ENCODE data around the gene CD59. TPM values are rescaled to one million over a fixed set of nuclear protein-coding genes. Genes with fewer than 3 reads are reported as not detected.
A peak's percentile ranks its signal among the peaks of the same experiment; 100 is the strongest.

Gene CD59
- total RNA-seq, 1 experiment from 2014 or later = 170 TPM

- H3K4me2 ChIP-seq (ENCODE audit: low read length) = peak overlapping the region; percentile 77
- peak overlapping the region; percentile 100 for H3K27ac ChIP-seq (ENCODE audit: low read length)
- H3K36me3 ChIP-seq (ENCODE audit: low read depth, low read length) = no peaks in the 10 kb centered on the region
- peaks cover 22% of the 10 kb centered on the region for H3F3A ChIP-seq (ENCODE audit: low read length, unreplicated experiment)
- H3K4me3 ChIP-seq (ENCODE audit: low read length) = peak overlapping the region; percentile 39
- H3K9ac ChIP-seq (ENCODE audit: low read length) = peak overlapping the region; percentile 99
- DNase-seq (no peak), ATAC-seq (no peak)
- no peaks in the 10 kb centered on the region for H3K79me2 ChIP-seq (ENCODE audit: low read length)
- ChIA-PET POLR2A (ENCODE audit: unreplicated experiment) (interaction anchor here (2.4 to 3.5 kb wide), 2 partner anchors 12 to 47 kb away, joined by 15 to 45 read pairs; partner anchors contain the start of genes C11orf91 and CD59), CTCF (interaction anchor here (0.6 to 5.3 kb wide), 5 partner anchors 13 to 53 kb away, joined by 3 to 44 read pairs (median 6); no protein-coding TSS in a partner anchor)
- H4K20me1 ChIP-seq (ENCODE audit: low read length) = no peaks in the 10 kb centered on the region
- no peaks in the 10 kb centered on the region for H3K27me3 ChIP-seq (ENCODE audit: low read length)
- no peaks in the 10 kb centered on the region for H3K9me3 ChIP-seq (ENCODE audit: low read length)
- intact Hi-C loops (cut with micrococcal nuclease) = loop anchor here (5.0 kb wide), 2 partner anchors 237 to 432 kb away; partner anchors contain the start of gene HIPK3
- H2AFZ ChIP-seq (ENCODE audit: low read length) = no peak overlapping the region
- H3K4me1 ChIP-seq (ENCODE audit: insufficient read depth, low read length) = peaks cover 60% of the 10 kb centered on the region
- TF ChIP-seq CTCF (conservative IDR thresholded peaks at IDR 0.05; ENCODE audit: low read depth, low read length) = no peak
- no peak for TF ChIP-seq EZH2phosphoT487 (IDR thresholded peaks at IDR 0.05; ENCODE audit: borderline replicate concordance, low read length)
- no peak for TF ChIP-seq EZH2 (IDR thresholded peaks at IDR 0.05; ENCODE audit: low read length, unreplicated experiment)
- H3K9me2 ChIP-seq (replicated peaks; ENCODE audit: low read length) = no peaks in the 10 kb centered on the region
- TSS peak; percentile 41 for BruUV-seq (replicated peaks)
These were observed 46.7 kb downstream of the CD59 start for GRCh38 chr11:33689501-33689900.

- peak overlapping the region; percentile 100 for H3K27ac ChIP-seq (ENCODE audit: low read length)
- no peaks in the 10 kb centered on the region for H3K9me2 ChIP-seq (replicated peaks; ENCODE audit: low read length)
- peaks cover 22% of the 10 kb centered on the region for H3F3A ChIP-seq (ENCODE audit: low read length, unreplicated experiment)
- ChIA-PET POLR2A (ENCODE audit: unreplicated experiment) (interaction anchor here (0.5 to 3.5 kb wide), 5 partner anchors 12 to 47 kb away, joined by 3 to 45 read pairs (median 6); partner anchors contain the start of genes C11orf91 and CD59), CTCF (interaction anchor here (0.5 to 5.3 kb wide), 4 partner anchors 13 to 296 kb away, joined by 3 to 44 read pairs (median 3); no protein-coding TSS in a partner anchor)
- peak; percentile 90 for DNase-seq
- peak; percentile 27 for ATAC-seq
- intact Hi-C loops (cut with micrococcal nuclease) = loop anchor here (5.0 kb wide), 2 partner anchors 237 to 432 kb away; partner anchors contain the start of gene HIPK3
- no peaks in the 10 kb centered on the region for H4K20me1 ChIP-seq (ENCODE audit: low read length)
- no peaks in the 10 kb centered on the region for H3K27me3 ChIP-seq (ENCODE audit: low read length)
- H3K36me3 ChIP-seq (ENCODE audit: low read depth, low read length) = no peaks in the 10 kb centered on the region
- no TSS peak for BruUV-seq (replicated peaks)
- H3K4me1 ChIP-seq (ENCODE audit: insufficient read depth, low read length) = peaks cover 60% of the 10 kb centered on the region
- peak overlapping the region; percentile 99 for H3K9ac ChIP-seq (ENCODE audit: low read length)
- TF ChIP-seq EZH2phosphoT487 (IDR thresholded peaks at IDR 0.05; ENCODE audit: borderline replicate concordance, low read length) = no peak
- no peak for TF ChIP-seq EZH2 (IDR thresholded peaks at IDR 0.05; ENCODE audit: low read length, unreplicated experiment)
- TF ChIP-seq CTCF (conservative IDR thresholded peaks at IDR 0.05; ENCODE audit: low read depth, low read length) = no peak
- H2AFZ ChIP-seq (ENCODE audit: low read length) = 0 out of 2 replicates have a peak overlapping the region, but pooled peaks have one; percentile 12
- H3K4me3 ChIP-seq (ENCODE audit: low read length) = peak overlapping the region; percentile 39
- no peaks in the 10 kb centered on the region for H3K79me2 ChIP-seq (ENCODE audit: low read length)
- H3K4me2 ChIP-seq (ENCODE audit: low read length) = peak overlapping the region; percentile 77
- H3K9me3 ChIP-seq (ENCODE audit: low read length) = no peaks in the 10 kb centered on the region
These were observed 47.1 kb downstream of the CD59 start for GRCh38 chr11:33689085-33689484.

Measured in PC-3 (cell line).